Endothelial cell of umbilical vein (primary cell): ENCODE results near the gene TLR6.

ENCODE experiments used
- EZH2 ChIP-seq: IDR thresholded peaks from 2 replicates; pipeline ENCODE4 v1.6.1; 2012; ENCODE audit warnings: borderline replicate concordance, low read depth, mild to moderate bottlenecking, moderate library complexity, low read length, inconsistent platforms; ENCODE audit not compliant: severe bottlenecking
- FOS ChIP-seq: IDR thresholded peaks from 2 replicates; pipeline ENCODE4 v1.6.1; 2011; ENCODE audit warnings: mild to moderate bottlenecking, low read length, moderate library complexity, borderline replicate concordance; ENCODE audit not compliant: insufficient read depth
- GATA2 ChIP-seq: IDR thresholded peaks from 2 replicates; pipeline ENCODE4 v1.7.0; 2011; ENCODE audit warnings: low read depth, mild to moderate bottlenecking, moderate library complexity, mixed read lengths, low read length; ENCODE audit not compliant: insufficient read length, insufficient read depth
- JUN ChIP-seq: IDR thresholded peaks from 2 replicates; pipeline ENCODE4 v1.6.1; 2011; ENCODE audit warnings: borderline replicate concordance, low read depth; ENCODE audit not compliant: insufficient read length, insufficient read depth
- MYC ChIP-seq: IDR thresholded peaks from one replicate; pipeline ENCODE4 v1.6.1; 2011; ENCODE audit warnings: mild to moderate bottlenecking, low read depth, low read length
- POLR2A ChIP-seq: IDR thresholded peaks from 2 replicates; pipeline ENCODE4 v1.6.1; 2012; ENCODE audit warnings: low read depth, mild to moderate bottlenecking, control low read depth, low read length
- POLR2AphosphoS5 ChIP-seq: IDR thresholded peaks from 2 replicates; pipeline ENCODE4 v1.6.1; 2012; ENCODE audit warnings: low read depth, mild to moderate bottlenecking, control low read depth, low read length, moderate library complexity; ENCODE audit not compliant: insufficient read depth
- TF ChIP-seq, protein P1 (sequence below), 2 donors: IDR thresholded peaks; 1 replicate in 1 of 2; 2 replicates in 1 of 2; pipeline ENCODE4 v1.5.1; 2011; ENCODE audit warnings: low read length in 2 of 2, mild to moderate bottlenecking in 2 of 2, moderate library complexity in 2 of 2, control low read depth in 1 of 2, inconsistent platforms in 1 of 2, low read depth in 1 of 2; ENCODE audit not compliant: insufficient read depth in 1 of 2; ENCODE audit errors: extremely low read depth in 1 of 2
- TF ChIP-seq, protein P2 (sequence below): IDR thresholded peaks from 2 replicates; pipeline ENCODE4 v1.6.1; 2011; ENCODE audit not compliant: insufficient read depth, insufficient read length

DNA sequence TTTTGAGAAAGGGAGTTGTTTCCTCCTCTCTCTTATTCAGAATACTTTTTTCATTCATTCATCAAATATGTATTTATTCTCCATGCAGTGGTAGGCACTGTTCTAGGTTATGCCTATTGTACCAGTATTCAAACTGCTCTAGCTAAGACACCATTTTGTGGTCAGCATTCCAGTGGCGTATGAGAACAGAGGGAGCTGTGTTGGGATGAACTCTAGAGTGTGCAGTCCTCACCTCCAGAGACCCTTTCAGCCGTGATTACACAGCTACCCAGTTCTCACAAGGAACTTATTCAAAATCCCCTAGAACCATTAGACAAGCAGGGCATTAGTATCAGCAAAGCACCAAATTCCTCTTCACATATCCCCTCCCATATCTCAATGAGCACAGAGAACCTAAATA is 56.3 kb downstream of the TLR6 start:
- TF ChIP-seq POLR2A (no peak), POLR2AphosphoS5 (no peak), MYC (no peak), EZH2 (no peak), JUN (no peak), FOS (no peak), GATA2 (no peak)
- TF ChIP-seq, protein P1, sequence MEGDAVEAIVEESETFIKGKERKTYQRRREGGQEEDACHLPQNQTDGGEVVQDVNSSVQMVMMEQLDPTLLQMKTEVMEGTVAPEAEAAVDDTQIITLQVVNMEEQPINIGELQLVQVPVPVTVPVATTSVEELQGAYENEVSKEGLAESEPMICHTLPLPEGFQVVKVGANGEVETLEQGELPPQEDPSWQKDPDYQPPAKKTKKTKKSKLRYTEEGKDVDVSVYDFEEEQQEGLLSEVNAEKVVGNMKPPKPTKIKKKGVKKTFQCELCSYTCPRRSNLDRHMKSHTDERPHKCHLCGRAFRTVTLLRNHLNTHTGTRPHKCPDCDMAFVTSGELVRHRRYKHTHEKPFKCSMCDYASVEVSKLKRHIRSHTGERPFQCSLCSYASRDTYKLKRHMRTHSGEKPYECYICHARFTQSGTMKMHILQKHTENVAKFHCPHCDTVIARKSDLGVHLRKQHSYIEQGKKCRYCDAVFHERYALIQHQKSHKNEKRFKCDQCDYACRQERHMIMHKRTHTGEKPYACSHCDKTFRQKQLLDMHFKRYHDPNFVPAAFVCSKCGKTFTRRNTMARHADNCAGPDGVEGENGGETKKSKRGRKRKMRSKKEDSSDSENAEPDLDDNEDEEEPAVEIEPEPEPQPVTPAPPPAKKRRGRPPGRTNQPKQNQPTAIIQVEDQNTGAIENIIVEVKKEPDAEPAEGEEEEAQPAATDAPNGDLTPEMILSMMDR (IDR thresholded peaks at IDR 0.05; ENCODE audit: extremely low read depth in 1 of 2, insufficient read depth in 1 of 2, low read depth in 1 of 2, low read length in 2 of 2), result no peak
- TF ChIP-seq, protein P2, sequence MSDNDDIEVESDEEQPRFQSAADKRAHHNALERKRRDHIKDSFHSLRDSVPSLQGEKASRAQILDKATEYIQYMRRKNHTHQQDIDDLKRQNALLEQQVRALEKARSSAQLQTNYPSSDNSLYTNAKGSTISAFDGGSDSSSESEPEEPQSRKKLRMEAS, result no peak
